ENCODE measurements around the gene STK39.
"Not testable (repeated sequence)": the region's sequence is repeated elsewhere in the genome, so short reads cannot be mapped to it uniquely, and the experiment has no call there.

Gene STK39

DNA sequence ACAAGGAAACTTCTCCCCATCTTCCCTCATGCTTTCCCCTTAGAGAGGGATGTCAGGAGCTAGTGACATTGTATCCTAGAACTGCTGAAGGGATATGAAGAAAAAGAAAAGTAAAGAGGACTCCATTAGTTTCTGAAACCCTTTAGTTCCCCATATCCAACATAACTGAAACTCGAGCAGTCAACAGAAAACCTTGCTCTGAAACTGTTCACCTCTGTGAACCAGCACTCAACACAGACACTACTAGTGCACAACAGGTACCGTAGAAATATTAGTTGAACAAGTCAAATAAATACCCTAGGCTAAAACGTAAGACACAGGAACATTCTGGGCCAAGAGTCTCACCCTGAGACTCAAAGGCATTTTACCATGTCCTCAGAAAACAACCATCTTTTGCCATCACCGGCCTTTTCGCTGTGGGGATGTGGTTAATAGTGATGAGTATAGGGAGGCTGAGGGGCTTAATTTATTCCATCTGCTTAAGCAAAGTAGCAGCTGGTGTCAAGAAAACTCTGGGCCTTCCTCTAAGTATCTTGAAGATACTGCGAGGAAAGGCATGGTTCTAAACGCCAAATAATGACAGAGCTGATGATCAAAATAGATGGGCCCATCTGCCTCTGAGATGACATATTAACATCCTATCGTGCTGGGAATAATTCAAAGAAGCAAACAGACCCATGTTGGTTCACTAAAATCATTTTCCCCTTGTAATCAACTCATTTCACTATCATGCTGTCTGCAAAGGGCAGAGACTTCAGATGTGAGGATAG lies 156.8 kb downstream of the STK39 start:
- no peak for DNase-seq (ENCODE audit: low spot score)

DNA sequence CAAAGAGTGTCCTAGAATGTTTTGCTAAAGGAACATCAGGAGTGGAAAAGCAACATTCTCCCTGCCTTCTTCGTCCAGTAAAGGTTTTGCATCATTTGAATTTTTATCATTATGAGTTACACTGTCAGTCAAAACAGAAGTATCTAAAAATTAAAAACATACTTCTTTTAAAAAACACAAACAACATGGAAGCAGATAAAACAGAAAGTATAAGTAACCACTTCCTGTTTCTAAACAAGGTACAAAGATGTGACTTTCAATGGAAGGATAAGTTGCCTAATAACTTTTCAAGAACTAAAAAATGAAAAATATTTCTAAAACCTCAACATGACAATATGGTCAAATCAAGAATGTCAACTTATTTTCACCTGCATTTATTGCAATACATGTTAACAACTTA lies 158.2 kb downstream of the STK39 start:
- no peak for DNase-seq (ENCODE audit: low spot score)

DNA sequence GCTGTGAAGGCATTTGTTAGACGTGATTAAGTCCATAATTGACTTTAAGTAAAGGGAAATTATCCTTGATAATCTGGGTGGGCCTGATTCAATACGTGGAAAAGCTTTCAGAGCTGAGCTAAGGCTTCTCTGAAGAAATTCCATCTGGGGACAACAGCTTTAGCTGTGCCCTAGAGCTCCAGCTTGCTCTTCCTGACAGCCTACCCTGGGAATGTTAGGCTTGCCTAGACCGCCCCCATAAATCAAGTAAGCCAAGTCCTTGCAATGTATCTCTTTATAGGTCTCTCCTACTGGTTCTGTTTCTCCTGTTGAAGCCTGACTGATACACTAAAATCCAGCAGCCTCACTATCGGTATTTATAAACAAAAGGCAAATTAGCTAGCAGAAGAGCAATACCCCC lies 160.0 kb downstream of the STK39 start:
- no peak for DNase-seq (ENCODE audit: low spot score)

DNA sequence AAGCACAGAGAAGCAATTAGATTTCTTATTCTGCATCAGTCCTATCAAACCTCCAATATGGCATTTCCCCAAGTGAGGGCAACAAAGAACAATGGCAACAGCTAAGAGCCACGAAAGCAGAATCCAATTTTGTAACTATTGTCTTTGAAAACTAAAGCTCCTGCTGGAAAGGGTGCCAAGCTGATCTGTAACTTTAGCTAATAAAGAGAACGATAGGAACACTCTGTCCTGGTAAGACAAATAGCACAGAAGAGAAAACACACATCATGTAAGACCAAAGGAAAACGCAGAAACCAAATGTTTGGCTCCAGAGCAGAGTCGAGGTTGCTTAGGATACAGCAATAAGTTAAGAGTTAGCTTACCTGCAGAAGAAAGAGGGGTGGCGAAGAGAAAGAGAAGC lies 160.5 kb downstream of the STK39 start:
- no peak for DNase-seq (ENCODE audit: low spot score)

DNA sequence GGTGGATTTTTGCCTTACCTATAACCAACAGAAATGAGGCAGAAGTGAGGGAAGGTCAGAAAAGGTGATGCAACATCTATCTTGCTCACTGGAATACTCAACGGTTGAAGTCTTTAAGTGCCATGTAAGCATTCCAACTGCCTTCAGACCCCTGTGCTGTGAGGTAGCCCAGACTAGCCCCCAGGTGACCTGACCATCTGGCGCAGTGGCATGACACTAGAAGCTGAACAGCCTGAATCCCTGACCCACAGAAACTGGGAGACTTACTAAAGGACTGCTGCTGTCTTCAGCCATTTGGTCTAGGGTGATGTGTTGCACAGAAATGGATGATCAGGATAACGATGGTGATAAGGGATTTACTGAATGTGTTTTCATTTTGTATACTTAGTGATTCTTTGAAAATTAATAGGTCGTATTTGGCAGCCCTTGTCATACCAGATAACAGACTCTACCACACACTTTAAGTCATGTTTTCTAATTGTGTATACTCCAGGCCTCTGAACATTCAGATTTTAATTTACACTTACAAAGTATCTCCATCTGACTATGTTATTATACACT lies 161.5 kb downstream of the STK39 start:
- peak; percentile 9 for DNase-seq (ENCODE audit: low spot score)

DNA sequence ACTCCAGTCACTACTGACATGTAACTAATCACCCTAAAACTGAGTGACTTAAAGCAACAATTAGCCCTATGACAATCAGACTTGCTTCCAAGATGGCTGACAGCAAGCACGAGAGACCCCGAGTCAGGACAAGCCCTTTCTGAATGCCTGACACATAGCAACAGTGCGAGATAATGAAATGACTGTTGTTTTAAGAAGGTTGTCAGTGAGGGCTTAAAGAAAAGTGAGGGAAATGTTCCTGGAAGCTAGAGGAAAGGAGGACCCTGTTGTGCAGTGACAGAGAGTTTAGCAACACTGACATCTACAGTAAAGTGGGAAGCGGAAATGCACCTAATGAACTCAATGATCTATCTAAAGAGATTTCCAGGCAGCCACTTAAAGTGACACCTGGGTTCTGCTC lies 163.1 kb downstream of the STK39 start:
- no peak for DNase-seq (ENCODE audit: low spot score)

DNA sequence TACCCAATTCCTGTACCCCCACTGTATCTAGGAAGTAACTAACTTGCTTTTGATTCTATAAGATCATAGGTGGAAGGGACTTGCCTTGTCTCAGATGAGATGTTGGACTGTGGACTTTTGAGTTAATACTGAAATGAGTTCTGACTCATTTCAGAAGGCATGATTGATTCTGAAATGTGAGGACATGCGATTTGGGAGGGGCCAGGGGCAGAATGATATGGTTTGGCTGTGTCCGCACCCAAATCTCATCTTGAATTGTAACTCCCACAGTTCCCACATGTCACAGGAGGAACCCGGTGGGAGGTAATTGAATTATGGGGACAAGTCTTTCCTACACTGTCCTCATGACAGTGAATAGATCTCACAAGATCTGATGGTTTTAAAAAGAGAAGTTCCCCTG lies 165.9 kb downstream of the STK39 start:
- not testable (repeated sequence) for DNase-seq (ENCODE audit: low spot score)

DNA sequence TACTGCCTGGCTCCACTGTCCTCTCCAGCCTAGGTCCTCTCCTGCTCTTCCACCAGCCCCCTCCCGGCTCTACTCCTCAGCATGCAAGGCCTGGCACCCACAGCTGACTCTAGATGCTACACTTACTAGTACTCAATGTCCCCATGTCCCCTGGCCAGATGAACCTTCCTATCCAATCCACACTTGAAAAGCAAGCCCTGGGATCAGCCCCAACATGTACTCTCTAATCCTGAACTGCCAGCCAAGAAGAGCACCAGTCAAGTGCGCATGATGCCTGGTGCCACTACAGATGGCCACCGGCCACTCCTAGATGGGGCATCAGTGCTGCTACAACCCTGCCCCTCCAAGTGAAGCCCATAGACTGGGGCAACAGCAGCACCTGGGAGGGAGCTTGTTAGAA lies 168.2 kb downstream of the STK39 start:
- DNase-seq (ENCODE audit: low spot score), result no peak

DNA sequence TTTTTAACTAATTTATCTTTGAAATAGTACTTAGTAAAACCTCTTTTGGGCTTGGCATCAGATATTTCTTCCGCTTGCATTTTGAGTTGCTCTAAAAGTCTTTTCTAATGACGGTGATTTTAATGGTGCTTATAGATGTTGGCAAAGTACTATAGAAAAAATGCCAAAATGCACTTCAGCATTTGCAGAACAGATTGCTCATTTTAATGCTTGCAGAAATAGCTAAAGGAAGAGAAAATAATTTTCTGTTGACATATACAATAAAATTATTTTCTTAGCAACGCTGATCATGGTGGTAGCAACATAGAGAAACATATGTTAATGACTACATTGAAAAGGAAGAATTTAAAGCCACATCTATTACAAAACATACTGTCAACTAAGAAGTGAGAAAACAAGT lies 170.7 kb downstream of the STK39 start:
- DNase-seq (ENCODE audit: low spot score), result no peak

DNA sequence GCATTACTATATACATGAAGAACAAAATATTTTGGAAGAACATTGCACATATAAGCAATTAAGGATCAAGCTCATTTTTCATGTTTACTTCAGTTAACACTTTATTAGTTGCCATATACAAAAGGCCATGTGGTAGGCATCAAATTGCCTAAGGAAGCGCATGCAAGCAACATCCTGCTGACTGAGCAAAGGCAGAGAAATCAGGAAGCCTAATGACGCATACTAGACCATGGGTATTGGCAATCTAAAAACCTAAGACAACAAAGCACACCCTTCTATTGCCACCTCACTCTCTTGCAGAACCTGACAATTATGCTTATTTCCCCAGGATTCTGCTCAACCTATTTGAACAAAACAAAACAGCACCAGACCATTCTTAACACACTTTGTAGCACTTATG lies 171.9 kb downstream of the STK39 start:
- no peak for DNase-seq (ENCODE audit: low spot score)

DNA sequence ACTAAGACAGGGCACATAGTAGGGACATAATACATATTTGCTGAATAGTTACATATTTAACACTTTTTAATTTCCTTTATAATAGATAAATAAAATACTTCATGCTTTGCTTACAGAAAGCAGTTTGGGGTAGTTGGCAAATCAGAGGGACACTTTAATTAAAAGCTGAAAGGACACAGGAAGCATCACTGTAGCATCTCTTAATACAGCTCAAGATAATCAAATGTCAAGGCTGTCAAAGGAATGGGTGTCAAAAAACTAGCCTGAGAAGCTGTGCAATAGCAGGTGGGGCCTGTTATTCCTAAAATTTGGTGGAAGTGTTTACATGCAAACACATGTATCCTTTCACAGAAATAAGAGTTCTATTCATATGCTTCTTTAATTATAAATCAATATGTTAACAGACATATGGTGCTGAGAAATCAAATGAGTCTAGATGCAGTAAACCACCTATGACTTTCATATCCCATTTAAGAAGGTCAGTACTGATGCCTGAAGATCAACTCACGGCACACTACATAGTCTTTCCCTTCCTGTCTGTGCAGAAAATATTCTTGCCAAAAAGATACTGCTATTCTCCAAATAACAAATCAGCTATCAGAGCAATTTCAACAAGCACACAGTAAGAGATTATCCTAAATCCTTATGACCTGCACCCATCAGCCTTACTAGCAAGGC lies 174.6 kb downstream of the STK39 start:
- DNase-seq (ENCODE audit: low spot score), result no peak

- DNase-seq (ENCODE audit: low spot score), result no peak
Observed at GRCh38 chr2:168064011-168064998, 183.1 kb downstream of the STK39 start.

DNA sequence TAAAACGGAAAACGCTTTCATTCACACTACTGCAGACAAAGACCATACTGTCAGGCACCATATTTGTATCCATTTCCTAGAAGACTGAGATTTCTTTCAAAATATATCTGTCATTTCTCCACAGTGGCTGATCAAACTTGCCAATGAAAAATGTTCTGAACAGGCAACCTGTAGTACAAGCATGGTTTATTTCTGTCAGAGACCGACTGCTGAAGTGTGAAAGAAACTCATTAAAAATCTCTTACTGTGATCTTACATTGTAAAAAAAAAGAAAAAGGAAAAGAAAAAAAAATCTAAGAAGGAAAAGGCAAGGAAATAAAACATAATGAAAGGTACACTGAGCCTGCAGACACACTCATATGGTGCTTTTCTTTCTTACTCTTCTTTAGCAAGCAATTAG lies 184.5 kb downstream of the STK39 start:
- no peak for DNase-seq (ENCODE audit: low spot score)

- no peak for DNase-seq (ENCODE audit: low spot score)
Observed at GRCh38 chr2:168062054-168062453, 185.3 kb downstream of the STK39 start.

DNA sequence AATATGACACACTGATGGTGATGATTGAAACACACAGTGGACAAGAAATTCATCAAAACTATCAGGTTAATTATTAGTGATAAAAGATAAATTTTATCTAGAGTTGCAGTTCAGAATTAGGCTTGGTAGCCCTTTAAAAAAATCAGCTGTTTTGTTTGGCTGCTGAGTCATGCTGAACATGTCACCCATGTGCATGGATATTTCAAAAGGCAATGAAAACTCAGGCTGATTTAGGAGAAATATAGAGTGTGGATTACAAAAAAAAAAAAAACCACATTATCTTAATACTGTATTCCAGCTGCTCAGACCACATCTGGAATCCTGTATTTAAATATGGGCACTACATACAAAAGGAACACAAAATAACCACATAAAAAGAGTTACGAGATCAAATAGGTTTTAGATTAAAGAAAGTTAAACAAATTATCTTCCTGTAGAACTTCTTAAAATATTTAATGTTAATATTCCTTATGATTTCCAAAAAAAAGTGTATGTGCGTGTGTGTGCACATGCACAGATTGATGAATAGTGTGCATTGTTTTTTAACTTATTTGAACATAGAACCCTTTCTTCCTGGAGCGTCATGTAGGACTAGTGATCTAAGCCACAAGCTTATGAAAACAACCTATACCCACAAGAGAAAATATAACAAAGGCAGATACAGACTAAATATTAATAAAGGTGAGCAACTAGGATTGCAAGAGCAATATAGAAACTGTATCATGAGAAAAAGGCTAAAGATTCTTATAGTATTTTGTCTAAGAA lies 186.2 kb downstream of the STK39 start:
- DNase-seq (ENCODE audit: low spot score), result no peak

DNA sequence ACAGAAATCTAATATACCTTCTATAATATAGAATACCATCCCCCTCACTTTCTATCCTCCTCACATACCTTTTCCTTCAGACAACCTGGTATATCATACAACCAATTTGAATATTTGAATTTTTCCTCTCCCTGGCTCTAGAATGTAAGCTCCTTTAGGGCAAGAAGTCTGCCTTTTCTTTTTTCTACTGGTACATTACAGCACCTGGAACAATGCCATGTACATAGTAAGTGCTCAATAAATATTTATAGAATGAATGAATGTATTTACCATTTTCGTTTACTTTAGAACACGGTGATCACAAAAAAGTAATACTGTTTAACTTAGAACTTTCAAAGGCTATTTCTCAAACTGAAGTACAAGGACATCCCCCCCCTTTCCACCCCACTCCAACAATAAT lies 187.6 kb downstream of the STK39 start:
- no peak for DNase-seq (ENCODE audit: low spot score)

- no peak for DNase-seq (ENCODE audit: low spot score)
Observed at GRCh38 chr2:168058675-168059074, 188.7 kb downstream of the STK39 start.

DNA sequence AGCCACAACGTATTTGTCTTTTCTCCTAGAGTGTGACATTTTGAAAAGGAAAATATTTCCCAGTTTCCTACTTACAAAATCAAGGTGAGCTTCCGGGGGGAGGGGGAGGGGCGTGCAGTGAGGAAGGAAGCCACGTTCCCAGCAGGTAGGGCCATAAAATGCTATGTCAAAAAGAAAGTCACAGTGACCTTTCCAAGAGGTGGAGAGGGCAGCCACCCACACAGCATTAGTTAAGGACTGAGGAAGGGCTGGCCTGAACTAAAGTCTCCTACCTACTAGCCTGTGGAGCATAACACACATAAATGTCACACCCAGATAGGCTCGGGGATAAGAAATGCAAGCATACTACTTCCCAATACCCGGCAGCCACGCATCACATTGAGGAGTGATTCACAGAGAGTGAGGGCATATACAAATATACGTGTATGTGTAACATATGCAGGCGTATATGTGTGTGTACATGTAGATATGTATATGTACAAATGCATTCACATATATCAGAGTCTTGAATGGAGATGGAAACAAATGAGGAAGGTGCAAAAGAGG lies 191.1 kb downstream of the STK39 start:
- DNase-seq (ENCODE audit: low spot score), result no peak

DNA sequence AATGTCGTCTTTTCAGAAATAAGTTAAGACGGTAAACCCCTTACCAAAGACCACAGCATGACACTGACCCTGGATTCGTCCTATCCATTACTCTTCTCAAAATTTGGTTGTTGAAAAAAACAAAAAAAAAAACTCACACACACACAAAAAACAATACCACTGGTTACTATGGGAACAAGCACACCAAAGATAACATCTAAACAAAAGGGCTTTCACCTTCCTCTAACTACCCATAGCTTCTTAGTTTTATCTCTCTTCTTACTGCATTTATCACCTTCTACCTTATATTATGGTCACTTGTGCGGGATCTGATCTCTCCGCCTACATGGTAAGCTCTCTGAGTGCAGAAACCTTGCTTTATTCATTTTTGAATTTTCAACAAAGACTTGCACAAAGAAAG lies 192.7 kb downstream of the STK39 start:
- DNase-seq (ENCODE audit: low spot score), result no peak

- peak; percentile 85 for DNase-seq (ENCODE audit: low spot score)
Observed at GRCh38 chr2:168053676-168054075, 193.7 kb downstream of the STK39 start.

DNA sequence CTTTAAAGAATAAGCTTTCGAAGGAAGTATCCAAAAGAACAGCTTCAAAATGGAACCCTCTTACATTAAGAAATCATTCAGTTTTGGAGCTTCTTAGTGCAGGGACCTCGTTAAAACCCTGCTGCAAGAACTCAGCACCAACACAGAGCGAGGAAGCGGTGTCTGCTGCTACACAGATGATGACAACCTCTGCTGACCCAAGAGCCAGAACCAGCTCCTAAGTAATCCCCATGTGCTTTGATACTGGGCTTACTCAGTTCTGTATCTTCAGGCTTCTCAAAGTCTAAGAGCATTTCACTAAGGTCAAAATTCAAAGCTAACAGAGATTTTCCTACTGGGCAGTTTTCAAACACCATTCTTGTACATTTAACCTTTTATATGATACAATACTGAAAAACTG lies 194.6 kb downstream of the STK39 start:
- no peak for DNase-seq (ENCODE audit: low spot score)
